HEK293 (cell line): ENCODE results near the gene PIP5KL1.

Experiments
- CTCF ChIA-PET: fragments of 350-600 bp; formaldehyde crosslinking; extraction: SDS; loops from one replicate; lab custom pipeline; 2021; ENCODE audit warnings: antibody characterized with exemption; lab: Yijun Ruan, JAX
- POLR2A ChIA-PET: fragments of 300-600 bp; formaldehyde crosslinking; extraction: SDS; loops from one replicate; lab custom pipeline; 2020; ENCODE audit warnings: antibody characterized with exemption, inconsistent platforms; lab: Yijun Ruan, JAX
- H3K27ac ChIP-seq: fragments of 200-500 bp; sonication (Bioruptor generic); 2 replicates; pipeline ENCODE4 v1.5.1; 2014; ENCODE audit warnings: low read depth, low read length, control low read depth, inconsistent platforms; ENCODE audit errors: extremely low read depth
- H3K36me3 ChIP-seq, 2 experiments: fragments of 200-500 bp in 1 of 2; sonication (Bioruptor generic) in 1 of 2; 1 replicate in 1 of 2; 2 replicates in 1 of 2; pipeline ENCODE4 v1.5.1; 2014 to 2017; ENCODE audit warnings: inconsistent platforms in 2 of 2, low read length in 2 of 2; ENCODE audit not compliant: control insufficient read depth in 2 of 2, insufficient read depth in 1 of 2
- H3K4me1 ChIP-seq: fragments of 200-500 bp; sonication (Bioruptor generic); 2 replicates; pipeline ENCODE4 v1.5.1; 2014; ENCODE audit warnings: mild to moderate bottlenecking, low read length, inconsistent platforms; ENCODE audit not compliant: control insufficient read depth, insufficient read depth
- H3K4me3 ChIP-seq: 2 replicates; pipeline ENCODE4 v1.5.1; 2011; ENCODE audit warnings: low read depth, mild to moderate bottlenecking, control low read depth, low read length, moderate library complexity
- H3K9me3 ChIP-seq: fragments of 200-500 bp; sonication (Bioruptor generic); 2 replicates; pipeline ENCODE4 v1.5.1; 2014; ENCODE audit warnings: low read depth, low read length, inconsistent platforms; ENCODE audit not compliant: control insufficient read depth, insufficient read depth
- BCL11A ChIP-seq: fragments of 450-650 bp; formaldehyde crosslinking; IDR thresholded peaks from 2 replicates; pipeline ENCODE4 v1.5.1; 2016; ENCODE audit warnings: low read depth, missing biosample characterization, missing genetic modification characterization
- GLIS2 ChIP-seq: fragments of 450-650 bp; formaldehyde crosslinking; IDR thresholded peaks from 2 replicates; pipeline ENCODE4 v1.5.1; 2016; ENCODE audit warnings: missing biosample characterization, missing genetic modification characterization
- IKZF3 ChIP-seq: fragments of 450-650 bp; IDR thresholded peaks from 2 replicates; pipeline ENCODE4 v1.5.0; 2018; ENCODE audit warnings: missing biosample characterization, mild to moderate bottlenecking, missing genetic modification characterization, moderate library complexity
- KLF1 ChIP-seq: fragments of 450-650 bp; formaldehyde crosslinking; IDR thresholded peaks from 2 replicates; pipeline ENCODE4 v1.5.1; 2016; ENCODE audit warnings: missing biosample characterization, missing genetic modification characterization
- KLF8 ChIP-seq: fragments of 450-650 bp; formaldehyde crosslinking; IDR thresholded peaks from 2 replicates; pipeline ENCODE4 v1.5.1; 2016; ENCODE audit warnings: missing biosample characterization, missing genetic modification characterization
- SCRT1 ChIP-seq: fragments of 450-650 bp; formaldehyde crosslinking; IDR thresholded peaks from 2 replicates; pipeline ENCODE4 v1.5.1; 2016; ENCODE audit warnings: missing biosample characterization, missing genetic modification characterization, borderline replicate concordance
- YY1 ChIP-seq: fragments of 450-650 bp; formaldehyde crosslinking; IDR thresholded peaks from 2 replicates; pipeline ENCODE4 v1.5.1; 2018; ENCODE audit warnings: missing biosample characterization, missing genetic modification characterization
- ZBTB6 ChIP-seq: fragments of 450-650 bp; formaldehyde crosslinking; IDR thresholded peaks from 2 replicates; pipeline ENCODE4 v1.5.1; 2017; ENCODE audit warnings: missing biosample characterization, missing genetic modification characterization
- ZFHX2 ChIP-seq: fragments of 450-650 bp; formaldehyde crosslinking; conservative IDR thresholded peaks from 2 replicates; pipeline ENCODE4 v1.5.1; 2016; ENCODE audit warnings: missing biosample characterization, missing genetic modification characterization
- ZNF146 ChIP-seq: fragments of 450-650 bp; formaldehyde crosslinking; IDR thresholded peaks from 2 replicates; pipeline ENCODE4 v1.5.1; 2016; ENCODE audit warnings: missing biosample characterization, missing genetic modification characterization
- ZNF292 ChIP-seq: fragments of 450-650 bp; formaldehyde crosslinking; IDR thresholded peaks from 2 replicates; pipeline ENCODE4 v1.5.1; 2016; ENCODE audit warnings: low read depth, missing biosample characterization, missing genetic modification characterization, borderline replicate concordance
- ZNF311 ChIP-seq: fragments of 450-650 bp; formaldehyde crosslinking; IDR thresholded peaks from 2 replicates; pipeline ENCODE4 v1.5.1; 2017; ENCODE audit warnings: missing biosample characterization, missing genetic modification characterization, borderline replicate concordance
- ZNF514 ChIP-seq: fragments of 450-650 bp; formaldehyde crosslinking; IDR thresholded peaks from 2 replicates; pipeline ENCODE4 v1.5.1; 2016; ENCODE audit warnings: missing biosample characterization, missing genetic modification characterization
- ZNF549 ChIP-seq: fragments of 450-650 bp; IDR thresholded peaks from 2 replicates; pipeline ENCODE4 v1.5.1; 2018; ENCODE audit warnings: missing biosample characterization, missing genetic modification characterization, mild to moderate bottlenecking, inconsistent platforms, moderate library complexity
- ZNF580 ChIP-seq: fragments of 450-650 bp; formaldehyde crosslinking; IDR thresholded peaks from 2 replicates; pipeline ENCODE4 v1.5.1; 2016; ENCODE audit warnings: missing biosample characterization, missing genetic modification characterization
- ZNF768 ChIP-seq: fragments of 450-650 bp; formaldehyde crosslinking; IDR thresholded peaks from 2 replicates; pipeline ENCODE4 v1.5.1; 2018; ENCODE audit warnings: missing biosample characterization, mild to moderate bottlenecking, missing genetic modification characterization
- ZNF776 ChIP-seq: fragments of 450-650 bp; formaldehyde crosslinking; IDR thresholded peaks from 2 replicates; pipeline ENCODE4 v1.5.0; 2017; ENCODE audit warnings: missing biosample characterization, missing genetic modification characterization, borderline replicate concordance
- ZSCAN16 ChIP-seq: fragments of 450-650 bp; formaldehyde crosslinking; IDR thresholded peaks from 2 replicates; pipeline ENCODE4 v1.5.1; 2016; ENCODE audit warnings: missing biosample characterization, missing genetic modification characterization
- TF ChIP-seq, protein P1 (sequence below): fragments of 450-650 bp; formaldehyde crosslinking; IDR thresholded peaks from 2 replicates; pipeline ENCODE4 v1.5.1; 2016; ENCODE audit warnings: missing biosample characterization, missing genetic modification characterization
- TF ChIP-seq, protein P2 (sequence below): fragments of 450-650 bp; formaldehyde crosslinking; IDR thresholded peaks from 2 replicates; pipeline ENCODE4 v1.5.1; 2016; ENCODE audit warnings: missing biosample characterization, missing genetic modification characterization
- TF ChIP-seq, protein P3 (sequence below): fragments of 450-650 bp; formaldehyde crosslinking; IDR thresholded peaks from 2 replicates; pipeline ENCODE4 v1.5.1; 2017; ENCODE audit warnings: missing biosample characterization, missing genetic modification characterization

The PIP5KL1 gene

DNA sequence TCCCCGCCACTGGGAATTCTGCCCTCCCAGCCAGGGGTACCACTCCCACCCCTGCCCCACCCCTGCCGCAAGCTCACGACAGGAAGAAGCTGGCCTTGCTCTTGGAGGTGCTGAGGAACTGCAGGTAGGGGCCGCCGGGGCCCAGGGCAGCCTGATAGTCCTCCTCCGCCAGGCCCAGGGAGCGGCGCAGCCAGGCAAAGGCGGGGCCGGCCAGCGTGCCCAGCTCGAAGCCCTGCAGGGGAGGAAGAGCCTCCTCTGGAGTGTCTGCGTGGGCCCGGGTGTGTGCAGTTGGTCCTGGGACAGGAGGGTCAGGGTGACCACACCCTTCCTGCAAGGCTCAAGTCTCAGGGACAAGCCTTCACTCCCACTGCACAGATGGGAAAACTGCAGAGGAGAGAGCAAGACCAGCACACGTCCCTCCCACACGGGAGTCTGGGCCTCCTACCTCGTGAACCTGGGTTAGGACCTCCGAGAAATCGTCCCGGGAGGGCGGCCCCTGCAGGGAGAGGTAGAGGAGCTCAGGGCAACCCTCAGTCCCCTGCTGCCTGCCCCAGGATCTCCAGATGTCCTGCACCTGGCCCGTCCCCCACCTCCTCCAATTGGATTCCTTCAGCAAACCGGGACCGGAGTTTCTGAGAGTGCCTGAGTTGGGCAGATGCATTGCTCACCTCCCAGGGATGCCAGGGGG is 2.4 kb downstream of the PIP5KL1 start:
- no peaks in the 10 kb centered on the region for H3K9me3 ChIP-seq
- no peak overlapping the region for H3K27ac ChIP-seq
- TF ChIP-seq ZFHX2 (peak; percentile 42), ZNF768 (no peak), KLF1 (peak; percentile 77), ZSCAN16 (no peak)
- TF ChIP-seq, all 188 proteins: peak for 2
- Histone ChIP-seq H3K4me1 (0 out of 2 replicates have a peak, but pooled peaks cover 5% of the 10 kb centered on the region), H3K4me3 (no peak overlapping the region), H3K36me3 (no peaks in the 10 kb centered on the region)
- CTCF ChIA-PET: interaction anchor here (1.8 to 3.3 kb wide), 2 partner anchors 15 to 107 kb away, joined by 8 to 24 read pairs; no protein-coding TSS in a partner anchor
- POLR2A ChIA-PET: interaction anchor here (0.7 to 2.0 kb wide), 4 partner anchors 9 to 139 kb away, joined by 3 to 6 read pairs (median 4); partner anchors contain the start of genes DPM2 and NAIF1

GRCh38 chr9:127927201-127927987 is 3.2 kb downstream of the PIP5KL1 start:
- Histone ChIP-seq H3K4me3 (peak overlapping the region; percentile 34), H3K9me3 (no peaks in the 10 kb centered on the region), H3K27ac (no peak overlapping the region), H3K36me3 (no peaks in the 10 kb centered on the region), H3K4me1 (0 out of 2 replicates have a peak, but pooled peaks cover 5% of the 10 kb centered on the region)
- peak; percentile 58; the same call in 1 of the 2 replicates for TF ChIP-seq KLF8 (tag by site-specific recombination)
- no peak for TF ChIP-seq ZNF292 (tag by site-specific recombination)
- no peak for TF ChIP-seq SCRT1 (tag by site-specific recombination)
- TF ChIP-seq, protein P1, sequence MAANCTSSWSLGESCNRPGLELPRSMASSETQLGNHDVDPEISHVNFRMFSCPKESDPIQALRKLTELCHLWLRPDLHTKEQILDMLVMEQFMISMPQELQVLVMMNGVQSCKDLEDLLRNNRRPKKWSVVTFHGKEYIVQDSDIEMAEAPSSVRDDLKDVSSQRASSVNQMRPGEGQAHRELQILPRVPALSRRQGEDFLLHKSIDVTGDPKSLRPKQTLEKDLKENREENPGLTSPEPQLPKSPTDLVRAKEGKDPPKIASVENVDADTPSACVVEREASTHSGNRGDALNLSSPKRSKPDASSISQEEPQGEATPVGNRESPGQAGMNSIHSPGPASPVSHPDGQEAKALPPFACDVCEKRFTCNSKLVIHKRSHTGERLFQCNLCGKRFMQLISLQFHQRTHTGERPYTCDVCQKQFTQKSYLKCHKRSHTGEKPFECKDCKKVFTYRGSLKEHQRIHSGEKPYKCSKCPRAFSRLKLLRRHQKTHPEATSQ (tag by site-specific recombination): no peak
- TF ChIP-seq ZNF549 (tag by site-specific recombination): no peak
- TF ChIP-seq ZNF146 (tag by site-specific recombination): no peak
- TF ChIP-seq IKZF3 (tag by site-specific recombination): no peak
- CTCF ChIA-PET: interaction anchor here (1.8 to 8.6 kb wide), 3 partner anchors 16 to 193 kb away, joined by 8 to 65 read pairs (median 24); partner anchors contain the start of gene TOR2A
- POLR2A ChIA-PET: interaction anchor here (1.1 kb wide), 1 partner anchor 16 kb away, joined by 6 read pairs; no protein-coding TSS in a partner anchor

GRCh38 chr9:127926906-127927200 is 3.7 kb downstream of the PIP5KL1 start:
- Histone ChIP-seq H3K36me3 (no peaks in the 10 kb centered on the region), H3K9me3 (no peaks in the 10 kb centered on the region), H3K4me3 (peak overlapping the region; percentile 34), H3K27ac (no peak overlapping the region), H3K4me1 (0 out of 2 replicates have a peak, but pooled peaks cover 5% of the 10 kb centered on the region)
- POLR2A ChIA-PET: no interaction called here
- CTCF ChIA-PET: interaction anchor here (1.1 to 8.6 kb wide), 2 partner anchors 108 to 192 kb away, joined by 4 to 65 read pairs; partner anchors contain the start of gene TOR2A
- TF ChIP-seq, protein P2, sequence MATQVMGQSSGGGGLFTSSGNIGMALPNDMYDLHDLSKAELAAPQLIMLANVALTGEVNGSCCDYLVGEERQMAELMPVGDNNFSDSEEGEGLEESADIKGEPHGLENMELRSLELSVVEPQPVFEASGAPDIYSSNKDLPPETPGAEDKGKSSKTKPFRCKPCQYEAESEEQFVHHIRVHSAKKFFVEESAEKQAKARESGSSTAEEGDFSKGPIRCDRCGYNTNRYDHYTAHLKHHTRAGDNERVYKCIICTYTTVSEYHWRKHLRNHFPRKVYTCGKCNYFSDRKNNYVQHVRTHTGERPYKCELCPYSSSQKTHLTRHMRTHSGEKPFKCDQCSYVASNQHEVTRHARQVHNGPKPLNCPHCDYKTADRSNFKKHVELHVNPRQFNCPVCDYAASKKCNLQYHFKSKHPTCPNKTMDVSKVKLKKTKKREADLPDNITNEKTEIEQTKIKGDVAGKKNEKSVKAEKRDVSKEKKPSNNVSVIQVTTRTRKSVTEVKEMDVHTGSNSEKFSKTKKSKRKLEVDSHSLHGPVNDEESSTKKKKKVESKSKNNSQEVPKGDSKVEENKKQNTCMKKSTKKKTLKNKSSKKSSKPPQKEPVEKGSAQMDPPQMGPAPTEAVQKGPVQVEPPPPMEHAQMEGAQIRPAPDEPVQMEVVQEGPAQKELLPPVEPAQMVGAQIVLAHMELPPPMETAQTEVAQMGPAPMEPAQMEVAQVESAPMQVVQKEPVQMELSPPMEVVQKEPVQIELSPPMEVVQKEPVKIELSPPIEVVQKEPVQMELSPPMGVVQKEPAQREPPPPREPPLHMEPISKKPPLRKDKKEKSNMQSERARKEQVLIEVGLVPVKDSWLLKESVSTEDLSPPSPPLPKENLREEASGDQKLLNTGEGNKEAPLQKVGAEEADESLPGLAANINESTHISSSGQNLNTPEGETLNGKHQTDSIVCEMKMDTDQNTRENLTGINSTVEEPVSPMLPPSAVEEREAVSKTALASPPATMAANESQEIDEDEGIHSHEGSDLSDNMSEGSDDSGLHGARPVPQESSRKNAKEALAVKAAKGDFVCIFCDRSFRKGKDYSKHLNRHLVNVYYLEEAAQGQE: no peak
- TF ChIP-seq, protein P3, sequence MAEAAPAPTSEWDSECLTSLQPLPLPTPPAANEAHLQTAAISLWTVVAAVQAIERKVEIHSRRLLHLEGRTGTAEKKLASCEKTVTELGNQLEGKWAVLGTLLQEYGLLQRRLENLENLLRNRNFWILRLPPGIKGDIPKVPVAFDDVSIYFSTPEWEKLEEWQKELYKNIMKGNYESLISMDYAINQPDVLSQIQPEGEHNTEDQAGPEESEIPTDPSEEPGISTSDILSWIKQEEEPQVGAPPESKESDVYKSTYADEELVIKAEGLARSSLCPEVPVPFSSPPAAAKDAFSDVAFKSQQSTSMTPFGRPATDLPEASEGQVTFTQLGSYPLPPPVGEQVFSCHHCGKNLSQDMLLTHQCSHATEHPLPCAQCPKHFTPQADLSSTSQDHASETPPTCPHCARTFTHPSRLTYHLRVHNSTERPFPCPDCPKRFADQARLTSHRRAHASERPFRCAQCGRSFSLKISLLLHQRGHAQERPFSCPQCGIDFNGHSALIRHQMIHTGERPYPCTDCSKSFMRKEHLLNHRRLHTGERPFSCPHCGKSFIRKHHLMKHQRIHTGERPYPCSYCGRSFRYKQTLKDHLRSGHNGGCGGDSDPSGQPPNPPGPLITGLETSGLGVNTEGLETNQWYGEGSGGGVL: no peak
- TF ChIP-seq ZBTB6 (tag by site-specific recombination): no peak
- no peak for TF ChIP-seq BCL11A (tag by site-specific recombination)
- no peak for TF ChIP-seq ZNF776
- no peak for TF ChIP-seq ZNF580 (tag by site-specific recombination)
- no peak for TF ChIP-seq ZNF311 (tag by site-specific recombination)
- TF ChIP-seq ZNF514 (tag by site-specific recombination): no peak
- no peak for TF ChIP-seq GLIS2 (tag by site-specific recombination)
- TF ChIP-seq YY1 (tag by site-specific recombination): no peak
